HepG2 (cell line): Measurements from ENCODE around the gene GART. TPM values are rescaled to one million over a fixed set of nuclear protein-coding genes. Genes with fewer than 3 reads are reported as not detected.

ENCODE experiments used
- BHLHE40 ChIP-seq: IDR thresholded peaks from 2 replicates; pipeline ENCODE4 v1.6.1; 2011; ENCODE audit warnings: low read length, improper control_type of control experiment
- ELF1 ChIP-seq: sonication (generic); formaldehyde crosslinking; IDR thresholded peaks from 2 replicates; pipeline ENCODE4 v1.4.0; 2020; ENCODE audit warnings: missing genetic modification reagents
- FLYWCH1 ChIP-seq: sonication (generic); formaldehyde crosslinking; IDR thresholded peaks from 2 replicates; pipeline ENCODE4 v1.8.1; 2023; ENCODE audit warnings: mild to moderate bottlenecking, missing genetic modification reagents
- GATAD2A ChIP-seq: IDR thresholded peaks from 2 replicates; pipeline ENCODE4 v1.6.1; 2016
- GZF1 ChIP-seq: sonication (generic); formaldehyde crosslinking; IDR thresholded peaks from 2 replicates; pipeline ENCODE4 v1.5.1; 2020; ENCODE audit warnings: mild to moderate bottlenecking, missing genetic modification reagents
- HNRNPUL1 ChIP-seq: fragments of 200-400 bp; formaldehyde crosslinking; IDR thresholded peaks from 2 replicates; pipeline ENCODE4 v1.6.1; 2017; ENCODE audit warnings: low read depth, mild to moderate bottlenecking, low read length, moderate library complexity
- MAFG ChIP-seq: sonication (generic); formaldehyde crosslinking; IDR thresholded peaks from 2 replicates; pipeline ENCODE4 v1.5.1; 2020; ENCODE audit warnings: mild to moderate bottlenecking, missing genetic modification reagents
- MED1 ChIP-seq: sonication (generic); formaldehyde crosslinking; IDR thresholded peaks from 2 replicates; pipeline ENCODE4 v1.4.0; 2020; ENCODE audit warnings: missing genetic modification reagents
- MTF2 ChIP-seq: sonication (generic); formaldehyde crosslinking; IDR thresholded peaks from 2 replicates; pipeline ENCODE4 v1.5.0; 2020; ENCODE audit warnings: missing genetic modification reagents, borderline replicate concordance
- NCOA5 ChIP-seq: sonication (generic); formaldehyde crosslinking; IDR thresholded peaks from 2 replicates; pipeline ENCODE4 v1.4.0; 2020; ENCODE audit warnings: missing genetic modification reagents
- NFE2L2 ChIP-seq: fragments of 150-350 bp; IDR thresholded peaks from 2 replicates; pipeline ENCODE4 v1.6.1; 2014; ENCODE audit warnings: low read length
- NONO ChIP-seq, 2 experiments: fragments of 450-650 bp in 1 of 2; sonication (generic) in 1 of 2; formaldehyde crosslinking in 1 of 2; IDR thresholded peaks in 1 of 2; conservative IDR thresholded peaks in 1 of 2; 2 replicates each; pipeline versions ENCODE4 v1.6.1 to v1.8.0; 2017 to 2022; ENCODE audit warnings: mild to moderate bottlenecking in 1 of 2, missing genetic modification reagents in 1 of 2, moderate library complexity in 1 of 2
- SALL2 ChIP-seq: sonication (generic); formaldehyde crosslinking; IDR thresholded peaks from 2 replicates; pipeline ENCODE4 v1.8.1; 2023; ENCODE audit warnings: mild to moderate bottlenecking, missing genetic modification reagents, inconsistent platforms
- SKI ChIP-seq: fragments of 450-650 bp; IDR thresholded peaks from one replicate; pipeline ENCODE4 v1.6.1; 2018; ENCODE audit warnings: mild to moderate bottlenecking; ENCODE audit not compliant: partially characterized antibody
- SP1 ChIP-seq, 2 experiments: fragments of 450-650 bp in 1 of 2; sonication (generic) in 1 of 2; formaldehyde crosslinking in 1 of 2; IDR thresholded peaks; 2 replicates each; pipeline versions ENCODE4 v1.4.0 to v1.6.1; 2016 to 2020; ENCODE audit warnings: missing genetic modification reagents in 1 of 2
- TSC22D2 ChIP-seq: sonication (generic); formaldehyde crosslinking; IDR thresholded peaks from 2 replicates; pipeline ENCODE4 v1.5.1; 2020; ENCODE audit warnings: missing genetic modification reagents, mild to moderate bottlenecking, borderline replicate concordance
- ZGPAT ChIP-seq: IDR thresholded peaks from 2 replicates; pipeline ENCODE4 v1.6.1; 2016; ENCODE audit warnings: mild to moderate bottlenecking
- ZNF260 ChIP-seq: sonication (generic); formaldehyde crosslinking; IDR thresholded peaks from 2 replicates; pipeline ENCODE4 v1.4.0; 2020; ENCODE audit warnings: missing genetic modification reagents, low read depth, mild to moderate bottlenecking, borderline replicate concordance
- ZNF264 ChIP-seq: sonication (generic); formaldehyde crosslinking; IDR thresholded peaks from 2 replicates; pipeline ENCODE4 v1.4.0; 2020; ENCODE audit warnings: missing genetic modification reagents
- ZNF496 ChIP-seq: sonication (generic); formaldehyde crosslinking; IDR thresholded peaks from 2 replicates; pipeline ENCODE4 v1.8.1; 2023; ENCODE audit warnings: mild to moderate bottlenecking, moderate library complexity, missing genetic modification reagents; ENCODE audit not compliant: insufficient replicate concordance
- ZNF580 ChIP-seq: IDR thresholded peaks from 2 replicates; pipeline ENCODE4 v1.6.1; 2016; ENCODE audit warnings: low read depth, borderline replicate concordance
- ZNF598 ChIP-seq: sonication (generic); formaldehyde crosslinking; IDR thresholded peaks from 2 replicates; pipeline ENCODE4 v1.5.1; 2020; ENCODE audit warnings: mild to moderate bottlenecking, missing genetic modification reagents, borderline replicate concordance
- ZNF709 ChIP-seq: sonication (generic); formaldehyde crosslinking; IDR thresholded peaks from 2 replicates; pipeline ENCODE4 v1.5.0; 2020; ENCODE audit warnings: mild to moderate bottlenecking, missing genetic modification reagents
- ZNF746 ChIP-seq: sonication (generic); formaldehyde crosslinking; IDR thresholded peaks from 2 replicates; pipeline ENCODE4 v1.8.0; 2022; ENCODE audit warnings: mild to moderate bottlenecking, missing genetic modification reagents
- ZNF747 ChIP-seq: sonication (generic); formaldehyde crosslinking; IDR thresholded peaks from 2 replicates; pipeline ENCODE4 v1.8.1; 2023; ENCODE audit warnings: missing genetic modification reagents, mild to moderate bottlenecking, borderline replicate concordance
- ZNF761 ChIP-seq: sonication (generic); formaldehyde crosslinking; conservative IDR thresholded peaks from 2 replicates; pipeline ENCODE4 v1.4.0; 2020; ENCODE audit warnings: mild to moderate bottlenecking, missing genetic modification reagents
- ZNF782 ChIP-seq: sonication (generic); formaldehyde crosslinking; IDR thresholded peaks from 2 replicates; pipeline ENCODE4 v1.4.0; 2020; ENCODE audit warnings: missing genetic modification reagents, mild to moderate bottlenecking, borderline replicate concordance
- polyA plus RNA-seq, 8 experiments: library from polyadenylated mRNA; depleted of rRNA in 3 of 8; stranded (reverse) in 7 of 8; unstranded in 1 of 8; fragments of >200 nt; fragmentation: Illumina TruSeq in 4 of 8; extraction: Trizol in 4 of 8; gene quantifications; 2 replicates each; pipeline versions ENCODE4 v1.2.1 to v1.2.3, GENCODE V29; 2011 to 2016; ENCODE audit warnings: low read depth in 4 of 8, missing spikeins in 1 of 8, mixed read lengths in 1 of 8; ENCODE audit not compliant: insufficient read depth in 1 of 8
- total RNA-seq, 5 experiments: library from RNA; depleted of rRNA; stranded (reverse); fragments of >200 nt; fragmentation: Illumina TruSeq; extraction: Trizol; gene quantifications; 2 replicates each; pipeline ENCODE4 v1.2.3, GENCODE V29; 2016; ENCODE audit warnings: low read depth in 1 of 5
- TF ChIP-seq, protein P1 (sequence below): IDR thresholded peaks from 2 replicates; pipeline ENCODE4 v1.6.1; 2016
- TF ChIP-seq, protein P2 (sequence below): sonication (generic); formaldehyde crosslinking; IDR thresholded peaks from 2 replicates; pipeline ENCODE4 v1.8.1; 2023; ENCODE audit warnings: mild to moderate bottlenecking, missing genetic modification reagents

GART gene
- total and polyA plus RNA-seq, 2 of the 13 experiments (the other 11 are each of a cell fraction or from before 2014, with no cell fraction given) = 17.9 to 109 TPM

GRCh38 chr21:33491373-33492102 lies 50.4 kb downstream of the GART start, which contains the start of gene DNAJC28 (continued):
- TF ChIP-seq ELF1 (CRISPR knock-in tag) (peak; percentile 53; the same call in 1 of the 2 replicates), NONO (IDR thresholded peaks at IDR 0.05) (no peak), NONO (CRISPR knock-in tag; conservative IDR thresholded peaks at IDR 0.05) (peak; percentile 78), BHLHE40 (peak; percentile 86), GZF1 (CRISPR knock-in tag) (no peak), FLYWCH1 (CRISPR knock-in tag) (no peak), MAFG (CRISPR knock-in tag) (no peak), SKI (no peak), MTF2 (CRISPR knock-in tag) (no peak), ZNF761 (CRISPR knock-in tag) (no peak), NCOA5 (no peak), ZNF598 (CRISPR knock-in tag) (peak; percentile 93), GATAD2A (0 out of 2 replicates have a peak, but pooled peaks have one; percentile 22), ZNF260 (CRISPR knock-in tag) (no peak), NFE2L2 (no peak), TSC22D2 (CRISPR knock-in tag) (0 out of 2 replicates have a peak, but pooled peaks have one; percentile 13), ZGPAT (CRISPR knock-in tag) (peak; percentile 71), ZNF496 (no peak), SP1 (IDR thresholded peaks at IDR 0.05) (no peak), SP1 (CRISPR knock-in tag; IDR thresholded peaks at IDR 0.05) (peak; percentile 72), ZNF580 (peak; percentile 49; the same call in 1 of the 2 replicates), SALL2 (peak; percentile 53; the same call in 1 of the 2 replicates), ZNF747 (peak; percentile 39; the same call in 1 of the 2 replicates), HNRNPUL1 (no peak), ZNF746 (CRISPR knock-in tag) (peak; percentile 61; the same call in 1 of the 2 replicates), MED1 (CRISPR knock-in tag) (peak; percentile 32), ZNF782 (CRISPR knock-in tag) (0 out of 2 replicates have a peak, but pooled peaks have one; percentile 22), ZNF264 (CRISPR knock-in tag) (0 out of 2 replicates have a peak, but pooled peaks have one; percentile 24), ZNF709 (CRISPR knock-in tag) (peak; percentile 70; the same call in 1 of the 2 replicates)
- TF ChIP-seq, protein P1, sequence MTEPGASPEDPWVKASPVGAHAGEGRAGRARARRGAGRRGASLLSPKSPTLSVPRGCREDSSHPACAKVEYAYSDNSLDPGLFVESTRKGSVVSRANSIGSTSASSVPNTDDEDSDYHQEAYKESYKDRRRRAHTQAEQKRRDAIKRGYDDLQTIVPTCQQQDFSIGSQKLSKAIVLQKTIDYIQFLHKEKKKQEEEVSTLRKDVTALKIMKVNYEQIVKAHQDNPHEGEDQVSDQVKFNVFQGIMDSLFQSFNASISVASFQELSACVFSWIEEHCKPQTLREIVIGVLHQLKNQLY (CRISPR knock-in tag) = 0 out of 2 replicates have a peak, but pooled peaks have one; percentile 20
- TF ChIP-seq, protein P2, sequence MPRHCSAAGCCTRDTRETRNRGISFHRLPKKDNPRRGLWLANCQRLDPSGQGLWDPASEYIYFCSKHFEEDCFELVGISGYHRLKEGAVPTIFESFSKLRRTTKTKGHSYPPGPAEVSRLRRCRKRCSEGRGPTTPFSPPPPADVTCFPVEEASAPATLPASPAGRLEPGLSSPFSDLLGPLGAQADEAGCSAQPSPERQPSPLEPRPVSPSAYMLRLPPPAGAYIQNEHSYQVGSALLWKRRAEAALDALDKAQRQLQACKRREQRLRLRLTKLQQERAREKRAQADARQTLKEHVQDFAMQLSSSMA (CRISPR knock-in tag) = peak; percentile 61; the same call in 1 of the 2 replicates
